Measurements from ENCODE around the gene TEAD3.

- no peak for TF ChIP-seq POLR2A (IDR thresholded peaks at IDR 0.05)
- TF ChIP-seq CTCF (IDR thresholded peaks at IDR 0.05 in 4 of 5, conservative IDR thresholded peaks at IDR 0.05 in 1 of 5): no peak
These were observed 71.6 kb downstream of the TEAD3 start for GRCh38 chr6:35425284-35425683.

All from gastrocnemius medialis (tissue), 4 donors.